ENCODE measurements around the gene OSBPL3.

DNA sequence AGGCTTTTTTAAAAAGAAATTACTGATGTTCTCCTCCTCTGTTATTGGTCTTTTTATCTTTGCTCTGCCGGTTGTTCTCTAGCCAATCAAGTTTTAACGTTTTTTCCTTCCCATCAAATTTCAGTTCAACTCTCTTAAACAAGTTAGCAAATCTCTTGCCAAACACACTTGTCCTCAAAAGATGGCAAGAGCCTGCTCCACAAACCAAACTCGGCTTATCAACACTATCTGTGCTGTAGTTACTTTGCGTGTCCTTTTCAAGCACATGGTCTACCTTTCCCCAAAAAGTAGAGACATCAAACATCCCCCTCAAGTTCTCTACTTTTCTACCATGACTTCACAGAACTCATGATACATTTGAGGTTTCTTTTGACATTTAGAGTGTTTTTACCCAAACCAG, 71.3 kb downstream of the OSBPL3 start:
- TF ChIP-seq, protein P1, sequence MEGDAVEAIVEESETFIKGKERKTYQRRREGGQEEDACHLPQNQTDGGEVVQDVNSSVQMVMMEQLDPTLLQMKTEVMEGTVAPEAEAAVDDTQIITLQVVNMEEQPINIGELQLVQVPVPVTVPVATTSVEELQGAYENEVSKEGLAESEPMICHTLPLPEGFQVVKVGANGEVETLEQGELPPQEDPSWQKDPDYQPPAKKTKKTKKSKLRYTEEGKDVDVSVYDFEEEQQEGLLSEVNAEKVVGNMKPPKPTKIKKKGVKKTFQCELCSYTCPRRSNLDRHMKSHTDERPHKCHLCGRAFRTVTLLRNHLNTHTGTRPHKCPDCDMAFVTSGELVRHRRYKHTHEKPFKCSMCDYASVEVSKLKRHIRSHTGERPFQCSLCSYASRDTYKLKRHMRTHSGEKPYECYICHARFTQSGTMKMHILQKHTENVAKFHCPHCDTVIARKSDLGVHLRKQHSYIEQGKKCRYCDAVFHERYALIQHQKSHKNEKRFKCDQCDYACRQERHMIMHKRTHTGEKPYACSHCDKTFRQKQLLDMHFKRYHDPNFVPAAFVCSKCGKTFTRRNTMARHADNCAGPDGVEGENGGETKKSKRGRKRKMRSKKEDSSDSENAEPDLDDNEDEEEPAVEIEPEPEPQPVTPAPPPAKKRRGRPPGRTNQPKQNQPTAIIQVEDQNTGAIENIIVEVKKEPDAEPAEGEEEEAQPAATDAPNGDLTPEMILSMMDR (IDR thresholded peaks at IDR 0.05) = no peak
- no peak for TF ChIP-seq POLR2A (IDR thresholded peaks at IDR 0.05)

Measured in uterus (tissue), 2 donors.